Measurements from ENCODE around the gene METTL4. TPM values are rescaled to one million over a fixed set of nuclear protein-coding genes. Genes with fewer than 3 reads are reported as not detected.
A peak's percentile ranks its signal among the peaks of the same experiment; 100 is the strongest.

Gene METTL4
- total RNA-seq = 10 to 100 TPM; 19.6 to 23.0 TPM

DNA sequence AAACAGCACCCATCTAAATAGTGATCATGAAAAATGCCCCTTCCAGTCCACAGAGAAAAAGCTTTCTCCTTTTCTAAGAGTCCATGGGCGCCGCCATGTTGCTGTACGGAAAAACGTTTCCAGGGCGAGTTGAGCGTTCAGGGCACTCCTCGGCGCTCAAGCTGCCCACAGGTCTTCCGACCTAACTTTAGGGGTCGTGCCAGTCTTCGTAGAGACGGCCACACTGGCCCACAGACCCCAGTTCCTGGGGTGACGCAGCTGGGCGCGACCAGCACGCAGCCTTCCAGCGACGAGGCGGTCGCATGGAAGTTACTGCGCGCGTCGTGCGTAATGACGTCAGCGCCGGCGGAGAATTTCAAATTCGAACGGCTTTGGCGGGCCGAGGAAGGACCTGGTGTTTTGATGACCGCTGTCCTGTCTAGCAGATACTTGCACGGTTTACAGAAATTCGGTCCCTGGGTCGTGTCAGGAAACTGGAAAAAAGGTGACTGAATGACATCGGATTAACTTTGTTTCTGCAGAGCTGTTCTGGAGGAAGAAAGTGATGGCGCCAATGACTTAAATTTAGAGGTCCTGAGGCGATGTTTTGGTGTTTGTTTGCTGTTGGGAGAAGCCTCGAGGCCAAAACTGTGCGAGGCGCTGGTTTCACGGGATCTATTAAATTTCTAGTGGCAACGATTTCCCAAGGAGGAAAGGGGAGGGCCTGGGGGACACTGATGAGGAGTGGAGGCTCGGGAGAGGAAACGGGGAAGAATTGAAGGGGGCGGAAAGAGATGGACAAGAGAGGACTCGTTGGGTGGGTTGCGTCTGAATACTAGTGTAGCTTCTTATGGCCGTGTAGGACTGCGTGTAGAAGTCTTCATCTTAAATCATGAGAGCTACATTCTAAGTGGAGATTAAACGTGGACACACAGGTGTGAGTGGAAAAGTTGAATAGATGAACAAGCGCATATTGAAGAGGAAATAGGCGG is at the start of gene METTL4, which contains the start of gene NDC80:
METTL4 (minus strand) TSS at position 306 of the 971 bp plus-strand sequence. CDS start 4,289 bp downstream, outside the sequence.
NDC80 (plus strand) TSS at position 358 of the 971 bp plus-strand sequence. CDS start 1,429 bp downstream, outside the sequence.
- peaks cover 51% of the 10 kb centered on the region for H3K4me1 Mint-ChIP-seq (ENCODE audit: low read depth)
- DNase-seq = peak; percentile 90
- H3K27ac Mint-ChIP-seq = peak within 1 kb of the TSS; percentile 95
- peak within 1 kb of the TSS; percentile 96 for H3K4me3 Mint-ChIP-seq
- intact Hi-C loops (cut with micrococcal nuclease) = loop anchor here (1.0 to 10.0 kb wide), 10 partner anchors 34 to 1759 kb away; partner anchors contain the start of genes MYL12A and YES1
- H3K27me3 Mint-ChIP-seq = no peaks in the 10 kb centered on the region
- ChIA-PET POLR2A (interaction anchor here (0.5 to 1.8 kb wide), 4 partner anchors 14 to 85 kb away, joined by 3 to 12 read pairs (median 3); no protein-coding TSS in a partner anchor), CTCF (interaction anchor here (0.6 to 2.2 kb wide), 4 partner anchors 24 to 108 kb away, joined by 3 to 9 read pairs (median 4); no protein-coding TSS in a partner anchor)
- peaks cover 37% of the 10 kb centered on the region for H3K36me3 Mint-ChIP-seq
- no peaks in the 10 kb centered on the region for H3K9me3 Mint-ChIP-seq

DNA sequence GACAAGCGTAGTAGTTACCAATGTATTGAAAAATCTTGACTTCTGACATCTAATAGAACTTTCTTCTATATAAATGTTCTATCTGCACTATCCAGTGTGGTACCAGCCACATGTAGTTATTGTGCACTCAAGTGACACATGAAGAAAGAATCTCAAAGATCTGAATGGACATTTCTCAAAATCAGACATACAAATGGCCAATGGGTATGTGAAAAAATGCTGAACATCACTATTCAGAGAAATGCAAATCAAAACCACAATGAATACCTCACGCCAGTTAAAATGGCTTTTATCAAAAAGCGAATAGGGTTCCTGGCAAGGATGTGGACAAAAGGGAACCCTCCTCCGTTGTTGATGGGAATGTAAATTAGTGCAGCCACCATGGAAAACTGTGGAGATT is 46.7 kb upstream of the METTL4 start:
- CTCF ChIA-PET = no interaction called here
- intact Hi-C loops (cut with micrococcal nuclease) = no loop called here
- no peak overlapping the region for H3K27ac Mint-ChIP-seq
- no peaks in the 10 kb centered on the region for H3K27me3 Mint-ChIP-seq
- peaks cover 2% of the 10 kb centered on the region for H3K9me3 Mint-ChIP-seq
- no peak overlapping the region for H3K4me3 Mint-ChIP-seq
- no peak for DNase-seq
- POLR2A ChIA-PET = no interaction called here
- peaks cover 27% of the 10 kb centered on the region for H3K36me3 Mint-ChIP-seq
- H3K4me1 Mint-ChIP-seq (ENCODE audit: low read depth) = no peaks in the 10 kb centered on the region

DNA sequence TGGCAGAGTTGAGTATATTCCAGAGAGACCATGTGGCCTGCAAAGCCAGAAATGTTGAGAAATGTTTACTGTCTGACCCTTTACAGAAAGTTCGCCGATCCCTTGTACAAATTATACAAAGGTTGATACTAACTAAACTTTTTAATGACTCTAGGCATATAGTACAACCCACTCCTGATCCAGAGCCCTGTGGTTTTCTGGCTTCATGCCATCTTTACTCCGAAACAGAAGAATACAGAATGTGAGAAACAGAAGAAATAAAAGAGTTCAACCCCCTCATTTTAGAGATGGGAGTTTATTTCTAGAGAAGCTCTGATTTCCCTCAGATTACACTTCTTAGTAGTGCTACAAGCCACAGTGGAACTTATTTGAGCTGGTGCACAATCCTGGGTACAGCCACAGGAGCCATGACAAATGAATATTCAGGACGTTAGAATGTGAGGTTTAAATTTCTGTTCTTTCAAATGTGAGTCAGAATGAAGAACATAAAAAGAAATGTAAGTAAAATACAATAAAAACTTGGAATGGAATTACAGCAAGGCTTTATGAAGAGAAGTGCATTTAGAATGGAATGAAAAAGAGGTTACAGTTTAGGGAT is 46.2 kb upstream of the METTL4 start:
- Mint-ChIP-seq H3K27me3 (no peaks in the 10 kb centered on the region), H3K27ac (no peak overlapping the region), H3K36me3 (peaks cover 31% of the 10 kb centered on the region), H3K4me1 (ENCODE audit: low read depth) (no peaks in the 10 kb centered on the region), H3K9me3 (peaks cover 2% of the 10 kb centered on the region), H3K4me3 (no peak overlapping the region)
- ChIA-PET POLR2A (no interaction called here), CTCF (no interaction called here)
- DNase-seq = no peak
- intact Hi-C loops (cut with micrococcal nuclease) = no loop called here

DNA sequence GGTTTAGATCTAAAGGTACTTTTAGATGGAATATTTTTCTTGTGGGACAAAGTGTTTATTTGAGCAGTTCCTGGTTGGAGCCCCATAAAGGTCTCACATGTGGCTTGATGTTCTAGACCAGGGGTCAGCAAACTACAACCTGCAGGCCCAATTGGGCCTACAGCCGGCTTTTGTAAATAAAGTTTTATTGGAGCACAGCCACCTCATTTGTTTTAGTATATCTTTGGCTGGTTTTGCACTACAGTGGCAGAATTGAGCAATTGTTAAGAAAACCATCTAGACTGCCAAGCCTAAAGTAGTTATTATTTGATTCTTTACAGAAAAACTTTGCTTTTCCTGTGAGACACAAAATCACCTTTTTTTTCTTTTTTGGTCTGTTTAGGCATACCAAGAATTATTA is 41.7 kb upstream of the METTL4 start:
- Mint-ChIP-seq H3K27me3 (no peaks in the 10 kb centered on the region), H3K27ac (no peak overlapping the region), H3K4me1 (ENCODE audit: low read depth) (peaks cover 3% of the 10 kb centered on the region), H3K36me3 (peaks cover 59% of the 10 kb centered on the region), H3K9me3 (peaks cover 2% of the 10 kb centered on the region), H3K4me3 (no peak overlapping the region)
- ChIA-PET CTCF (no interaction called here), POLR2A (no interaction called here)
- intact Hi-C loops (cut with micrococcal nuclease) = no loop called here
- no peak for DNase-seq

DNA sequence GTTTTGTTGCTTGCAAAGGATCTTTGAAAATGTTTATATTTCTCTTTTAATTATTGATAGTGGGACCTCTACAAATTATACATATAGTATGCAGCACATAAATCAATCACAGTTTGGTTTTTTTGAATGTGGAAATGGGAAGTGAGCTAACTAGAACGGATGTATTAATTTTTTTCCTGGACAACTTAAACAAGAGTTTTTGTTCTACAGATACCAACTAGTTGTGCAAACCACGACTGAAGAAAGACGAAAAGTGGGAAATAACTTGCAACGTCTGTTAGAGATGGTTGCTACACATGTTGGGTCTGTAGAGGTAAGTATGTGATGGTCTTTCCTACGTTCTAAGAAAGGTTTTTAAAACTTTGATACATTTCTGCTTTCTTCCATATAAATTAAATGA is 39.2 kb upstream of the METTL4 start:
- intact Hi-C loops (cut with micrococcal nuclease) = no loop called here
- Mint-ChIP-seq H3K36me3 (peaks cover 62% of the 10 kb centered on the region), H3K4me1 (ENCODE audit: low read depth) (peaks cover 16% of the 10 kb centered on the region), H3K27me3 (no peaks in the 10 kb centered on the region), H3K4me3 (no peak overlapping the region), H3K27ac (no peak overlapping the region), H3K9me3 (peaks cover 2% of the 10 kb centered on the region)
- DNase-seq = no peak
- POLR2A ChIA-PET = no interaction called here
- CTCF ChIA-PET = interaction anchor here (1.3 kb wide), 1 partner anchor 17 kb away, joined by 3 read pairs; no protein-coding TSS in a partner anchor

- no peaks in the 10 kb centered on the region for H3K27me3 Mint-ChIP-seq
- H3K9me3 Mint-ChIP-seq = peaks cover under 1% of the 10 kb centered on the region
- POLR2A ChIA-PET = interaction anchor here (0.6 kb wide), 1 partner anchor 92 kb away, joined by 5 read pairs; no protein-coding TSS in a partner anchor
- CTCF ChIA-PET = no interaction called here
- peaks cover 25% of the 10 kb centered on the region for H3K4me1 Mint-ChIP-seq (ENCODE audit: low read depth)
- H3K4me3 Mint-ChIP-seq = no peak overlapping the region
- intact Hi-C loops (cut with micrococcal nuclease) = no loop called here
- H3K27ac Mint-ChIP-seq = no peak overlapping the region
- DNase-seq = no peak
- H3K36me3 Mint-ChIP-seq = peaks cover 54% of the 10 kb centered on the region
These were observed 38.3 kb upstream of the METTL4 start for GRCh38 chr18:2609604-2610003.

DNA sequence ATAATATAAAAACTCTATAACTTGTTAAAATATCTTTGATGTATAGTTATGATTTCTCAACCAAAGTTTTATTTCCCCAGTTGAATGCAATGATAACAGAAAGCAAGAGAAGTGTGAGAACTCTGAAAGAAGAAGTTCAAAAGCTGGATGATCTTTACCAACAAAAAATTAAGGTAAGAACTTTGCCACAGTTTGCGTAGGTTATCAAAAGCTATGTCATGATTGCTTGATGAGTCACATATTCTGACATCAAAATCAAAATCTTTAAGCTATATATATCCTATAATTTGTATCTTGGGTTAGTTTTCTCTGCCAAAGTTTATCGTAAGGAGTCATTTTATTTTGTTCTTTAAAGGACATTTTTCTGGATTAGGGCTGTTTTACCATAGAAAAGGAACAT is 35.0 kb upstream of the METTL4 start:
- peak overlapping the region; percentile 33 for H3K4me3 Mint-ChIP-seq
- CTCF ChIA-PET = interaction anchor here (1.4 kb wide), 1 partner anchor 49 kb away, joined by 5 read pairs; the partner anchor contains the start of gene SMCHD1
- H3K27me3 Mint-ChIP-seq = no peaks in the 10 kb centered on the region
- H3K36me3 Mint-ChIP-seq = peaks cover 47% of the 10 kb centered on the region
- no peak for DNase-seq
- POLR2A ChIA-PET = interaction anchor here (1.5 kb wide), 1 partner anchor 49 kb away, joined by 5 read pairs; the partner anchor contains the start of gene SMCHD1
- H3K27ac Mint-ChIP-seq = peak overlapping the region; percentile 82
- intact Hi-C loops (cut with micrococcal nuclease) = loop anchor here (1.0 kb wide), 1 partner anchor 49 kb away; the partner anchor contains the start of gene SMCHD1
- no peaks in the 10 kb centered on the region for H3K9me3 Mint-ChIP-seq
- peaks cover 40% of the 10 kb centered on the region for H3K4me1 Mint-ChIP-seq (ENCODE audit: low read depth)

- no peaks in the 10 kb centered on the region for H3K9me3 Mint-ChIP-seq
- peaks cover 37% of the 10 kb centered on the region for H3K4me1 Mint-ChIP-seq (ENCODE audit: low read depth)
- ChIA-PET CTCF (no interaction called here), POLR2A (interaction anchor here (1.2 kb wide), 1 partner anchor 28 kb away, joined by 3 read pairs; no protein-coding TSS in a partner anchor)
- H3K36me3 Mint-ChIP-seq = peaks cover 43% of the 10 kb centered on the region
- no peak overlapping the region for H3K4me3 Mint-ChIP-seq
- intact Hi-C loops (cut with micrococcal nuclease) = no loop called here
- no peak for DNase-seq
- no peak overlapping the region for H3K27ac Mint-ChIP-seq
- no peaks in the 10 kb centered on the region for H3K27me3 Mint-ChIP-seq
These were observed 31.5 kb upstream of the METTL4 start for GRCh38 chr18:2602844-2603243.

DNA sequence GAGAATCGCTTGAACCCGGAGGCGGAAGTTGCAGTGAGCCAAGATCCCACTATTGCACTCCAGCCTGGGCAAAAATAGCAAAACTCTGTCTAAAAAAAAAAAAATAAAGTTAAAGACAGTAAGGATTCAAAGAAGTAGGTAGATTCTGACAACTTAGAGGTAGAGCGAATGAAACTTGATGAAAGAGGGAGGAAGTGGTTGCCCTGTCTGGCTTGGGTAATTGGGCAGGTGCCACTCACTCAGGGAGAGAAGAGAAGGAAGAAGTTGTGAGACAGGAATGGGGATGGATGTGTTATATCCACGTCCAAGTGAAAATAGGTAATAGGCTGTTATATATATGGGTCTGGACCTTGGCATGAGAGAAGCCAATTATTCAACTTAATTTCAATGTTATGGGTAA is 26.3 kb upstream of the METTL4 start:
- ChIA-PET CTCF (no interaction called here), POLR2A (no interaction called here)
- H3K4me1 Mint-ChIP-seq (ENCODE audit: low read depth) = peaks cover 19% of the 10 kb centered on the region
- H3K27me3 Mint-ChIP-seq = no peaks in the 10 kb centered on the region
- peaks cover 56% of the 10 kb centered on the region for H3K36me3 Mint-ChIP-seq
- no peak overlapping the region for H3K4me3 Mint-ChIP-seq
- DNase-seq = no peak
- peak overlapping the region; percentile 1 for H3K27ac Mint-ChIP-seq
- peaks cover 4% of the 10 kb centered on the region for H3K9me3 Mint-ChIP-seq
- intact Hi-C loops (cut with micrococcal nuclease) = no loop called here

DNA sequence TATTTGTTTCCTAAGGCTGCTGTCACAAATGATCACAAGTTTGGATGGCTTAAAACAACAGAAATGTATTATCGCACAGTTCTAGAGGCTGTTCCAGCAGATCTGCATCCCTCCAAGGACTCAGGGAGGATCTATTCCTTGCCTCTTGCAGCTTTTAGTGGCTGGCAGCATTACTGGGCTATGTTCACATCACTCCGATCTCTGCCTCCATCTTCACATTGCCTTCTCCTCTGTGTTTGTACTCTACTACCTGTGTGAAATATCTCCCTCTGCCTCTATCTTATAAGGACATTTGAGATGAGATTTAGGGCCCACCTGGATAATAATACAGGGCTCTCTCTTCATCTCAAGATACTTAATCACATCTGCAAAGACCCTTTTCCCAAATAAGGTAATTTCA is 19.0 kb upstream of the METTL4 start:
- DNase-seq = no peak
- H3K27ac Mint-ChIP-seq = peak overlapping the region; percentile 81
- peaks cover 64% of the 10 kb centered on the region for H3K36me3 Mint-ChIP-seq
- intact Hi-C loops (cut with micrococcal nuclease) = loop anchor here (2.0 kb wide), 1 partner anchor 14 kb away; no protein-coding TSS in a partner anchor
- no peaks in the 10 kb centered on the region for H3K9me3 Mint-ChIP-seq
- peak overlapping the region; percentile 7 for H3K4me3 Mint-ChIP-seq
- POLR2A ChIA-PET = no interaction called here
- H3K27me3 Mint-ChIP-seq = no peaks in the 10 kb centered on the region
- CTCF ChIA-PET = interaction anchor here (0.6 to 1.3 kb wide), 3 partner anchors 15 to 65 kb away, joined by 3 read pairs; no protein-coding TSS in a partner anchor
- peaks cover 39% of the 10 kb centered on the region for H3K4me1 Mint-ChIP-seq (ENCODE audit: low read depth)

- peak overlapping the region; percentile 81 for H3K27ac Mint-ChIP-seq
- H3K4me3 Mint-ChIP-seq = peak overlapping the region; percentile 7
- peaks cover 66% of the 10 kb centered on the region for H3K36me3 Mint-ChIP-seq
- CTCF ChIA-PET = interaction anchor here (0.6 to 1.3 kb wide), 3 partner anchors 16 to 65 kb away, joined by 3 read pairs; no protein-coding TSS in a partner anchor
- intact Hi-C loops (cut with micrococcal nuclease) = loop anchor here (2.0 to 5.0 kb wide), 3 partner anchors 15 to 68 kb away; partner anchors contain the start of gene SMCHD1
- peaks cover 37% of the 10 kb centered on the region for H3K4me1 Mint-ChIP-seq (ENCODE audit: low read depth)
- no peak for DNase-seq
- POLR2A ChIA-PET = interaction anchor here (1.2 kb wide), 1 partner anchor 92 kb away, joined by 3 read pairs; no protein-coding TSS in a partner anchor
- no peaks in the 10 kb centered on the region for H3K27me3 Mint-ChIP-seq
- H3K9me3 Mint-ChIP-seq = no peaks in the 10 kb centered on the region
These were observed 18.2 kb upstream of the METTL4 start for GRCh38 chr18:2589345-2590068.

Measured in activated CD4-positive, alpha-beta memory T cell treated with anti-CD3 and anti-CD28 coated beads for 36 hours (primary cell).